Central memory CD8-positive, alpha-beta T cell (primary cell): ENCODE data around the gene COQ3.

ENCODE experiments used
- ATAC-seq: fragments of 150-1000 bp; cut with Tn5 transposase; replicated peaks from 2 replicates; pipeline ENCODE4 v1.10.0; 2022; ENCODE audit warnings: mild to moderate bottlenecking, moderate FRiP score, moderate number of reproducible peaks; ENCODE audit not compliant: poor library complexity, severe bottlenecking; ENCODE audit errors: extremely low read depth
- DNase-seq, 2 donors: peaks; one replicate each; pipeline ENCODE4 v3.0.0; 2021; ENCODE audit warnings: low spot score in 2 of 2
- H3K27ac Mint-ChIP-seq: one replicate; pipeline ENCODE4 v1.8.0; 2022; ENCODE audit warnings: low read depth, mild to moderate bottlenecking, moderate library complexity, mixed read lengths
- H3K27me3 Mint-ChIP-seq: one replicate; pipeline ENCODE4 v1.8.0; 2022; ENCODE audit warnings: mixed read lengths
- H3K36me3 Mint-ChIP-seq: one replicate; pipeline ENCODE4 v1.8.0; 2022; ENCODE audit warnings: mild to moderate bottlenecking, moderate library complexity, mixed read lengths; ENCODE audit not compliant: insufficient read depth
- H3K4me1 Mint-ChIP-seq: one replicate; pipeline ENCODE4 v1.8.0; 2022; ENCODE audit warnings: mixed read lengths
- H3K4me3 Mint-ChIP-seq: one replicate; pipeline ENCODE4 v1.8.0; 2022; ENCODE audit warnings: mild to moderate bottlenecking, moderate library complexity, mixed read lengths
- H3K9me3 Mint-ChIP-seq: one replicate; pipeline ENCODE4 v1.8.0; 2022; ENCODE audit warnings: mixed read lengths

The COQ3 gene

GRCh38 chr6:99416892-99417767 lies 23.1 kb upstream of the COQ3 start:
- no peaks in the 10 kb centered on the region for H3K27me3 Mint-ChIP-seq
- H3K36me3 Mint-ChIP-seq: peaks cover 29% of the 10 kb centered on the region
- no peak overlapping the region for H3K27ac Mint-ChIP-seq
- no peak for DNase-seq
- peak; percentile 78 for ATAC-seq
- peak overlapping the region; percentile 65 for H3K4me3 Mint-ChIP-seq
- H3K9me3 Mint-ChIP-seq: no peaks in the 10 kb centered on the region
- peaks cover 67% of the 10 kb centered on the region for H3K4me1 Mint-ChIP-seq

- ATAC-seq: no peak
- H3K27ac Mint-ChIP-seq: peak overlapping the region; percentile 46
Observed at GRCh38 chr6:99416226-99416625, 22.2 kb upstream of the COQ3 start.

GRCh38 chr6:99415446-99415845 lies 21.5 kb upstream of the COQ3 start:
- no peak for DNase-seq
- Mint-ChIP-seq H3K4me3 (no peak overlapping the region), H3K27me3 (no peaks in the 10 kb centered on the region)

More at GRCh38 chr6:99416226-99416625, 22.2 kb upstream of the COQ3 start:
- peak overlapping the region; percentile 25 for H3K4me3 Mint-ChIP-seq
- H3K27me3 Mint-ChIP-seq: no peaks in the 10 kb centered on the region
- H3K9me3 Mint-ChIP-seq: no peaks in the 10 kb centered on the region
- H3K36me3 Mint-ChIP-seq: peaks cover 30% of the 10 kb centered on the region
- H3K4me1 Mint-ChIP-seq: peaks cover 63% of the 10 kb centered on the region
- no peak for DNase-seq

GRCh38 chr6:99412065-99412464 lies 18.1 kb upstream of the COQ3 start:
- H3K4me1 Mint-ChIP-seq: peaks cover 41% of the 10 kb centered on the region
- H3K4me3 Mint-ChIP-seq: no peak overlapping the region
- H3K27ac Mint-ChIP-seq: peak overlapping the region; percentile 46
- no peaks in the 10 kb centered on the region for H3K27me3 Mint-ChIP-seq
- H3K36me3 Mint-ChIP-seq: peaks cover 56% of the 10 kb centered on the region
- no peaks in the 10 kb centered on the region for H3K9me3 Mint-ChIP-seq
- DNase-seq (no peak), ATAC-seq (no peak)

More at GRCh38 chr6:99415446-99415845, 21.5 kb upstream of the COQ3 start:
- Mint-ChIP-seq H3K36me3 (peaks cover 33% of the 10 kb centered on the region), H3K4me1 (peaks cover 65% of the 10 kb centered on the region), H3K9me3 (no peaks in the 10 kb centered on the region), H3K27ac (peak overlapping the region; percentile 62)
- ATAC-seq: no peak

- Mint-ChIP-seq H3K36me3 (peaks cover 76% of the 10 kb centered on the region), H3K27me3 (no peaks in the 10 kb centered on the region), H3K4me3 (no peak overlapping the region), H3K4me1 (peaks cover 27% of the 10 kb centered on the region), H3K27ac (no peak overlapping the region), H3K9me3 (no peaks in the 10 kb centered on the region)
- ATAC-seq: no peak
- DNase-seq: no peak
Observed at GRCh38 chr6:99409672-99410071, 15.7 kb upstream of the COQ3 start.

- Mint-ChIP-seq H3K4me3 (no peak overlapping the region), H3K27me3 (no peaks in the 10 kb centered on the region), H3K9me3 (no peaks in the 10 kb centered on the region), H3K4me1 (peaks cover 12% of the 10 kb centered on the region), H3K27ac (no peak overlapping the region), H3K36me3 (peaks cover 82% of the 10 kb centered on the region)
- no peak for DNase-seq
- ATAC-seq: no peak
Observed at GRCh38 chr6:99407076-99407475, 13.1 kb upstream of the COQ3 start.

GRCh38 chr6:99402448-99402847 lies 8.5 kb upstream of the COQ3 start:
- ATAC-seq: no peak
- H3K27ac Mint-ChIP-seq: no peak overlapping the region
- peaks cover 77% of the 10 kb centered on the region for H3K36me3 Mint-ChIP-seq

GRCh38 chr6:99397287-99397686 lies 3.3 kb upstream of the COQ3 start:
- Mint-ChIP-seq H3K4me3 (no peak overlapping the region), H3K9me3 (no peaks in the 10 kb centered on the region), H3K27ac (no peak overlapping the region), H3K36me3 (peaks cover 41% of the 10 kb centered on the region), H3K27me3 (no peaks in the 10 kb centered on the region), H3K4me1 (peaks cover 15% of the 10 kb centered on the region)
- no peak for DNase-seq
- ATAC-seq: no peak

More at GRCh38 chr6:99402448-99402847, 8.5 kb upstream of the COQ3 start:
- DNase-seq: no peak
- no peaks in the 10 kb centered on the region for H3K9me3 Mint-ChIP-seq
- no peak overlapping the region for H3K4me3 Mint-ChIP-seq
- H3K27me3 Mint-ChIP-seq: no peaks in the 10 kb centered on the region
- no peaks in the 10 kb centered on the region for H3K4me1 Mint-ChIP-seq

- DNase-seq (no peak), ATAC-seq (no peak)
- H3K9me3 Mint-ChIP-seq: no peaks in the 10 kb centered on the region
- peak overlapping the region; percentile 88 for H3K4me3 Mint-ChIP-seq
- no peaks in the 10 kb centered on the region for H3K27me3 Mint-ChIP-seq
- H3K27ac Mint-ChIP-seq: peak overlapping the region; percentile 85
- peaks cover 12% of the 10 kb centered on the region for H3K36me3 Mint-ChIP-seq
- peaks cover 17% of the 10 kb centered on the region for H3K4me1 Mint-ChIP-seq
Observed at GRCh38 chr6:99393366-99393697, 663 bp downstream of the COQ3 start.

- Mint-ChIP-seq H3K27me3 (no peaks in the 10 kb centered on the region), H3K4me3 (no peak overlapping the region), H3K4me1 (peaks cover 17% of the 10 kb centered on the region), H3K36me3 (peaks cover 8% of the 10 kb centered on the region), H3K27ac (no peak overlapping the region), H3K9me3 (no peaks in the 10 kb centered on the region)
- DNase-seq (no peak), ATAC-seq (no peak)
Observed at GRCh38 chr6:99390896-99391295, 3.1 kb downstream of the COQ3 start.

- no peak for DNase-seq
- Mint-ChIP-seq H3K27ac (no peak overlapping the region), H3K9me3 (no peaks in the 10 kb centered on the region), H3K4me1 (no peaks in the 10 kb centered on the region), H3K27me3 (no peaks in the 10 kb centered on the region), H3K4me3 (no peak overlapping the region), H3K36me3 (no peaks in the 10 kb centered on the region)
- ATAC-seq: no peak
Observed at GRCh38 chr6:99384507-99384906, 9.5 kb downstream of the COQ3 start.

GRCh38 chr6:99378636-99379035 lies 15.4 kb downstream of the COQ3 start:
- DNase-seq (no peak), ATAC-seq (no peak)
- Mint-ChIP-seq H3K36me3 (peaks cover 1% of the 10 kb centered on the region), H3K27me3 (no peaks in the 10 kb centered on the region), H3K4me3 (no peak overlapping the region), H3K9me3 (no peaks in the 10 kb centered on the region), H3K4me1 (no peaks in the 10 kb centered on the region), H3K27ac (no peak overlapping the region)

- H3K36me3 Mint-ChIP-seq: peaks cover 2% of the 10 kb centered on the region
- no peak overlapping the region for H3K27ac Mint-ChIP-seq
- no peaks in the 10 kb centered on the region for H3K4me1 Mint-ChIP-seq
- H3K27me3 Mint-ChIP-seq: no peaks in the 10 kb centered on the region
- H3K9me3 Mint-ChIP-seq: no peaks in the 10 kb centered on the region
- ATAC-seq: no peak
- no peak overlapping the region for H3K4me3 Mint-ChIP-seq
- no peak for DNase-seq
Observed at GRCh38 chr6:99369533-99369932, 24.5 kb downstream of the COQ3 start.
